Frontal cortex (tissue), 4 donors: ENCODE measurements around the gene IFFO2. TPM values are rescaled to one million over a fixed set of nuclear protein-coding genes. Genes with fewer than 3 reads are reported as not detected.

Source experiments
- DNase-seq, 2 donors: peaks; one replicate each; pipeline ENCODE4 v3.0.0; 2012; ENCODE audit warnings: low spot score in 2 of 2
- FAIRE-seq: peaks from 2 replicates; lab custom pipeline; 2012; peaks lifted over from hg19 to GRCh38; lab: Jason Lieb, UNC
- total RNA-seq: library from RNA; depleted of rRNA; stranded (reverse); fragments of >200 nt; gene quantifications from one replicate; pipeline ENCODE4 v1.2.3, GENCODE V29; 2014
- donor health status: control.
- donor health status: control.
- donor health status: control.

The IFFO2 gene
- total RNA-seq, 1 donor from 2014 or later, result 7.7 TPM

- DNase-seq, result no peak
- FAIRE-seq, result no peak
These were observed 2.7 kb downstream of the IFFO2 start for GRCh38 chr1:18953731-18954231.

GRCh38 chr1:18951818-18952391, 4.6 kb downstream of the IFFO2 start:
- FAIRE-seq (no peak), DNase-seq (no peak)

GRCh38 chr1:18951416-18951815, 5.1 kb downstream of the IFFO2 start:
- DNase-seq, result no peak
- no peak for FAIRE-seq

GRCh38 chr1:18950401-18951026, 6.0 kb downstream of the IFFO2 start:
- no peak for FAIRE-seq
- no peak for DNase-seq

- no peak for FAIRE-seq
- peak in 1 of 2 donors; percentile 57 for DNase-seq
These were observed 6.6 kb downstream of the IFFO2 start for GRCh38 chr1:18949686-18950400.

- DNase-seq (peak in 1 of 2 donors; percentile 10), FAIRE-seq (no peak)
These were observed 7.4 kb downstream of the IFFO2 start for GRCh38 chr1:18948913-18949685.

- DNase-seq (peak in 1 of 2 donors; percentile 35), FAIRE-seq (no peak)
These were observed 8.2 kb downstream of the IFFO2 start for GRCh38 chr1:18948048-18948912.

- FAIRE-seq (no peak), DNase-seq (peak in 1 of 2 donors; percentile 12)
These were observed 8.9 kb downstream of the IFFO2 start for GRCh38 chr1:18947570-18947969.

- FAIRE-seq (no peak), DNase-seq (peak in 1 of 2 donors; percentile 27)
These were observed 9.7 kb downstream of the IFFO2 start for GRCh38 chr1:18946550-18947381.

- FAIRE-seq (no peak), DNase-seq (peak in 1 of 2 donors; percentile 33)
These were observed 11.1 kb downstream of the IFFO2 start for GRCh38 chr1:18945401-18945849.

- FAIRE-seq (no peak), DNase-seq (no peak)
These were observed 11.7 kb downstream of the IFFO2 start for GRCh38 chr1:18944810-18945209.

- DNase-seq (no peak), FAIRE-seq (no peak)
These were observed 12.4 kb downstream of the IFFO2 start for GRCh38 chr1:18943914-18944572.

- no peak for DNase-seq
- no peak for FAIRE-seq
These were observed 13.3 kb downstream of the IFFO2 start for GRCh38 chr1:18943162-18943561.

GRCh38 chr1:18942340-18942739, 14.1 kb downstream of the IFFO2 start:
- no peak for DNase-seq
- FAIRE-seq, result no peak

GRCh38 chr1:18941221-18942141, 15.0 kb downstream of the IFFO2 start:
- FAIRE-seq, result no peak
- DNase-seq, result peak; percentile 70 to 71

GRCh38 chr1:18940303-18941020, 16.0 kb downstream of the IFFO2 start:
- no peak for FAIRE-seq
- DNase-seq, result no peak
